K562 (cell line): ENCODE measurements around the gene LAMA3. TPM values are rescaled to one million over a fixed set of nuclear protein-coding genes. Genes with fewer than 3 reads are reported as not detected.
A peak's percentile ranks its signal among the peaks of the same experiment; 100 is the strongest.

ENCODE experiments used
- ATAC-seq: fragments of 200-7000 bp; cut with Tn5 transposase; 3 replicates; pipeline ENCODE4 v1.9.1; 2020; ENCODE audit warnings: moderate library complexity
- BruUV-seq: library from RNA; stranded (reverse); fragments of 400-500 nt; replicated peaks from 2 replicates; lab custom pipeline; 2021; lab: Mats Ljungman, UMichigan
- CTCF ChIA-PET: fragments of 300-600 bp; formaldehyde crosslinking; extraction: SDS; loops from one replicate; lab custom pipeline; 2021; ENCODE audit warnings: low intra/inter-chr PET ratio; lab: Yijun Ruan, JAX
- POLR2A ChIA-PET: fragments of 300-600, 350-650 bp; sonication (Branson Sonifier 250); formaldehyde crosslinking; extraction: SDS; loops from one replicate; lab custom pipeline; 2021; ENCODE audit warnings: antibody characterized with exemption, inconsistent platforms; lab: Yijun Ruan, JAX
- DNase-seq, 4 experiments: peaks; one replicate each; pipeline versions ENCODE4 v3.0.0 to v3.0.0-alpha.2; 2011 to 2018; ENCODE audit warnings: low spot score in 3 of 4, mixed read lengths in 3 of 4; ENCODE audit errors: extremely low read depth in 1 of 4
- FAIRE-seq: peaks from 2 replicates; lab custom pipeline; 2011; peaks lifted over from hg19 to GRCh38; lab: Jason Lieb, UNC
- H2AFZ ChIP-seq: 2 replicates; pipeline ENCODE4 v1.6.0; 2011; ENCODE audit warnings: low read depth, low read length, control low read depth, inconsistent platforms
- H3K27ac ChIP-seq: fragments of 200-600 bp; 3 replicates; pipeline ENCODE4 v1.8.0; 2011; ENCODE audit warnings: low read depth, mild to moderate bottlenecking, control low read depth, inconsistent platforms, low read length, moderate library complexity, mixed read lengths; ENCODE audit errors: extremely low read depth
- H3K27me3 ChIP-seq, 2 experiments: fragments of 300-600 bp in 1 of 2; 2 replicates in 1 of 2; 3 replicates in 1 of 2; pipeline versions ENCODE4 v1.6.0 to v1.8.0; 2011; ENCODE audit warnings: inconsistent platforms in 2 of 2, low read length in 2 of 2, mild to moderate bottlenecking in 1 of 2, mixed read lengths in 1 of 2, moderate library complexity in 1 of 2; ENCODE audit not compliant: control insufficient read depth in 2 of 2, insufficient read depth in 2 of 2
- H3K36me3 ChIP-seq: fragments of 300-600 bp; 3 replicates; pipeline ENCODE4 v1.8.0; 2011; ENCODE audit warnings: mild to moderate bottlenecking, low read length, inconsistent platforms; ENCODE audit not compliant: control insufficient read depth, insufficient read depth
- H3K4me1 ChIP-seq, 2 experiments: fragments of 200-600 bp in 1 of 2; replicated peaks in 1 of 2; 2 replicates in 1 of 2; 3 replicates in 1 of 2; pipeline versions ENCODE4 v1.5.1 to v1.8.0; 2011; ENCODE audit warnings: inconsistent platforms in 2 of 2, low read length in 2 of 2, mild to moderate bottlenecking in 1 of 2, mixed read lengths in 1 of 2, moderate library complexity in 1 of 2; ENCODE audit not compliant: control insufficient read depth in 2 of 2, insufficient read depth in 2 of 2
- H3K4me2 ChIP-seq: 2 replicates; pipeline ENCODE4 v1.6.1; 2011; ENCODE audit warnings: low read length, control low read depth, inconsistent platforms, mixed read lengths; ENCODE audit not compliant: insufficient read depth
- H3K4me3 ChIP-seq: fragments of 200-600 bp; sonication (generic), shearing (Covaris generic); 2 replicates; pipeline ENCODE4 v1.5.1; 2016; ENCODE audit warnings: control low read depth, inconsistent platforms
- H3K79me2 ChIP-seq: fragments of 200-600 bp; 3 replicates; pipeline ENCODE4 v1.8.0; 2011; ENCODE audit warnings: low read length, inconsistent platforms; ENCODE audit not compliant: control insufficient read depth, insufficient read depth
- H3K9ac ChIP-seq, 2 experiments: 2 replicates each; pipeline versions ENCODE4 v1.6.0 to v1.6.1; 2011; ENCODE audit warnings: low read depth in 2 of 2, low read length in 2 of 2, control low read depth in 1 of 2, inconsistent platforms in 1 of 2, mild to moderate bottlenecking in 1 of 2, mixed read lengths in 1 of 2; ENCODE audit not compliant: insufficient read depth in 1 of 2
- H3K9me1 ChIP-seq: one replicate; pipeline ENCODE4 v1.6.0; 2011; ENCODE audit warnings: inconsistent platforms, mild to moderate bottlenecking, low read length, moderate library complexity; ENCODE audit not compliant: control insufficient read depth, insufficient read depth
- H3K9me3 ChIP-seq: replicated peaks from 2 replicates; pipeline ENCODE4 v1.5.1; 2011; ENCODE audit warnings: low read depth, low read length, inconsistent platforms; ENCODE audit not compliant: control insufficient read depth, insufficient read depth
- H4K20me1 ChIP-seq: replicated peaks from 2 replicates; pipeline ENCODE4 v1.6.1; 2011; ENCODE audit warnings: low read length, inconsistent platforms, mixed read lengths; ENCODE audit not compliant: control insufficient read depth, insufficient read depth
- BCOR ChIP-seq: fragments of 450-650 bp; IDR thresholded peaks from 2 replicates; pipeline ENCODE4 v1.6.1; 2016
- CAMTA2 ChIP-seq: fragments of 250-450 bp; sonication (Bioruptor Pico); conservative IDR thresholded peaks from 2 replicates; pipeline ENCODE4 v1.5.1; 2022
- NBN ChIP-seq: fragments of 450-650 bp; IDR thresholded peaks from 2 replicates; pipeline ENCODE4 v1.6.1; 2016; ENCODE audit warnings: low read depth, mild to moderate bottlenecking
- SRSF7 ChIP-seq: fragments of 200-400 bp; formaldehyde crosslinking; optimal IDR thresholded peaks from 2 replicates; pipeline ENCODE3; 2017; ENCODE audit warnings: mild to moderate bottlenecking, low read depth, low read length
- ZEB2 ChIP-seq: fragments of 450-650 bp; IDR thresholded peaks from 2 replicates; pipeline ENCODE4 v1.6.1; 2016
- ZFP30 ChIP-seq: fragments of 250-450 bp; sonication (Bioruptor Pico); IDR thresholded peaks from 2 replicates; pipeline ENCODE4 v1.8.0; 2022; ENCODE audit warnings: moderate library complexity, mild to moderate bottlenecking, inconsistent platforms, borderline replicate concordance
- ZKSCAN1 ChIP-seq: fragments of 150-350 bp; IDR thresholded peaks from 2 replicates; pipeline ENCODE4 v1.6.1; 2016; ENCODE audit warnings: low read depth, low read length
- ZNF184 ChIP-seq: sonication (generic); formaldehyde crosslinking; IDR thresholded peaks from 2 replicates; pipeline ENCODE4 v1.5.0; 2020; ENCODE audit warnings: missing genetic modification reagents
- ZNF282 ChIP-seq: sonication (generic); formaldehyde crosslinking; IDR thresholded peaks from 2 replicates; pipeline ENCODE4 v1.8.1; 2023; ENCODE audit warnings: missing genetic modification reagents
- ZNF668 ChIP-seq: fragments of 250-450 bp; sonication (Bioruptor Pico); IDR thresholded peaks from 2 replicates; pipeline ENCODE4 v1.8.0; 2022; ENCODE audit warnings: mild to moderate bottlenecking, inconsistent platforms
- WGBS: fragments of 100-300 bp; shearing (Covaris generic); methylation state at CpG from one replicate; pipeline ENCODE4 v1.1.6; 2016; ENCODE audit warnings: low coverage, mixed read lengths; ENCODE audit not compliant: insufficient coverage; ENCODE audit errors: missing lambda C conversion rate; 5-methylcytosine and 5-hydroxymethylcytosine counted together
- in situ Hi-C: fragments of 300-500 bp; cut with MboI; formaldehyde crosslinking; loops from 4 replicates; pipeline ENCODE4 v1.15.0; 2018; ENCODE audit warnings: inconsistent platforms, mixed read lengths
- intact Hi-C: fragments of 100-400 bp; cut with micrococcal nuclease; formaldehyde crosslinking; loops from 2 replicates; pipeline ENCODE4 v1.14.2; 2022
- polyA plus RNA-seq, 8 experiments: library from polyadenylated mRNA; depleted of rRNA in 4 of 8; stranded (reverse) in 5 of 8; unstranded in 3 of 8; fragments of >200 nt; fragmentation: Nextera tagmentation in 2 of 8; fragmentation: Illumina TruSeq in 1 of 8; extraction: Ambion mirVana in 2 of 8; extraction: Trizol in 1 of 8; gene quantifications; 2 replicates each; pipeline versions ENCODE4 v1.2.1 to v1.2.3, GENCODE V29; 2011 to 2014; ENCODE audit warnings: inconsistent platforms in 1 of 8, missing spikeins in 1 of 8
- total RNA-seq, 7 experiments: library from RNA; depleted of rRNA in 6 of 7; stranded (reverse); fragments of >200 nt in 6 of 7; fragmentation: Illumina TruSeq in 2 of 7; extraction: Trizol in 2 of 7; gene quantifications; 2 replicates each; pipeline versions ENCODE4 v1.2.1 to v1.2.3, GENCODE V29; 2011 to 2021; ENCODE audit warnings: low replicate concordance in 1 of 7
- TF ChIP-seq, protein P1 (sequence below), 2 experiments: fragments of 450-650 bp; IDR thresholded peaks; 2 replicates each; pipeline ENCODE4 v1.6.1; 2018; ENCODE audit warnings: mild to moderate bottlenecking in 2 of 2, low read depth in 1 of 2; ENCODE audit not compliant: partially characterized antibody in 2 of 2

The LAMA3 gene
- total and polyA plus RNA-seq, 9 of the 15 experiments (the other 6 are each of a cell fraction or from before 2014, with no cell fraction given), result 0.07 TPM; not detected in 8

DNA sequence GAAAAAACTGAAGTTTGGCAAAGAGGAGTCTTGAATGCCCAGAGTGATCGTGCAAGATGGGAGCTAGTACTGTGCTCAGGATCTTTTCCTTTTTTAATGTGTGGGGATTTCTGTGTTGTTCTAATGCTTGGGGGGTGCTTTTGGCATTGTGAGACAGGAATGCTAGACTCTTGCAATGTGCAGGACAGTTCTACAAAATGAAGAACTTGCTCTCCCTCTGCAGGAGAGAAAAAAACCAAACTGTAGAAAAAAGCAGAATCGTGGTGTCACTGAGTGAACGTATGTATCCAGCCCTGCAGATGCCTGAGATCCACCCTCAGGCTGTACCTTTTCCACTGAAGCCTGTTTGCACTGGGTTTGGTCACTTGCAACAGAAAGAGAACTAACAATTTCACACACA lies 313.2 kb downstream of the LAMA3 start (continued):
- TF ChIP-seq, protein P1, sequence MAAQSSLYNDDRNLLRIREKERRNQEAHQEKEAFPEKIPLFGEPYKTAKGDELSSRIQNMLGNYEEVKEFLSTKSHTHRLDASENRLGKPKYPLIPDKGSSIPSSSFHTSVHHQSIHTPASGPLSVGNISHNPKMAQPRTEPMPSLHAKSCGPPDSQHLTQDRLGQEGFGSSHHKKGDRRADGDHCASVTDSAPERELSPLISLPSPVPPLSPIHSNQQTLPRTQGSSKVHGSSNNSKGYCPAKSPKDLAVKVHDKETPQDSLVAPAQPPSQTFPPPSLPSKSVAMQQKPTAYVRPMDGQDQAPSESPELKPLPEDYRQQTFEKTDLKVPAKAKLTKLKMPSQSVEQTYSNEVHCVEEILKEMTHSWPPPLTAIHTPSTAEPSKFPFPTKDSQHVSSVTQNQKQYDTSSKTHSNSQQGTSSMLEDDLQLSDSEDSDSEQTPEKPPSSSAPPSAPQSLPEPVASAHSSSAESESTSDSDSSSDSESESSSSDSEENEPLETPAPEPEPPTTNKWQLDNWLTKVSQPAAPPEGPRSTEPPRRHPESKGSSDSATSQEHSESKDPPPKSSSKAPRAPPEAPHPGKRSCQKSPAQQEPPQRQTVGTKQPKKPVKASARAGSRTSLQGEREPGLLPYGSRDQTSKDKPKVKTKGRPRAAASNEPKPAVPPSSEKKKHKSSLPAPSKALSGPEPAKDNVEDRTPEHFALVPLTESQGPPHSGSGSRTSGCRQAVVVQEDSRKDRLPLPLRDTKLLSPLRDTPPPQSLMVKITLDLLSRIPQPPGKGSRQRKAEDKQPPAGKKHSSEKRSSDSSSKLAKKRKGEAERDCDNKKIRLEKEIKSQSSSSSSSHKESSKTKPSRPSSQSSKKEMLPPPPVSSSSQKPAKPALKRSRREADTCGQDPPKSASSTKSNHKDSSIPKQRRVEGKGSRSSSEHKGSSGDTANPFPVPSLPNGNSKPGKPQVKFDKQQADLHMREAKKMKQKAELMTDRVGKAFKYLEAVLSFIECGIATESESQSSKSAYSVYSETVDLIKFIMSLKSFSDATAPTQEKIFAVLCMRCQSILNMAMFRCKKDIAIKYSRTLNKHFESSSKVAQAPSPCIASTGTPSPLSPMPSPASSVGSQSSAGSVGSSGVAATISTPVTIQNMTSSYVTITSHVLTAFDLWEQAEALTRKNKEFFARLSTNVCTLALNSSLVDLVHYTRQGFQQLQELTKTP (IDR thresholded peaks at IDR 0.05; ENCODE audit: low read depth in 1 of 2, partially characterized antibody in 2 of 2), result no peak
- TF ChIP-seq CAMTA2 (CRISPR knock-in tag) (no peak), ZNF184 (no peak), ZNF282 (no peak), NBN (no peak), ZFP30 (CRISPR knock-in tag) (no peak), ZNF668 (CRISPR knock-in tag) (no peak), SRSF7 (no peak), BCOR (no peak)

- DNase-seq, result no peak
- Histone ChIP-seq H3K27ac (no peak overlapping the region), H4K20me1 (no peaks in the 10 kb centered on the region), H3K27me3 (no peaks in the 10 kb centered on the region), H3K4me1 (no peaks in the 10 kb centered on the region), H2AFZ (no peak overlapping the region), H3K4me2 (no peak overlapping the region), H3K36me3 (no peaks in the 10 kb centered on the region), H3K4me3 (no peak overlapping the region), H3K9me3 (no peaks in the 10 kb centered on the region), H3K9ac (no peak overlapping the region), H3K79me2 (no peaks in the 10 kb centered on the region), H3K9me1 (no peaks in the 10 kb centered on the region)
- POLR2A ChIA-PET, result no interaction called here
- in situ Hi-C loops (no loop called here), intact Hi-C loops (no loop called here)
- FAIRE-seq, result no peak
- CTCF ChIA-PET, result no interaction called here
- no TSS peak for BruUV-seq
- WGBS, result 2% methylated on average over 3 of the region's 3 CpGs
- ATAC-seq, result no peak
- TF ChIP-seq ZKSCAN1, result 0 out of 2 replicates have a peak, but pooled peaks have one; percentile 43
- TF ChIP-seq ZEB2, result no peak
Observed at GRCh38 chr18:24003288-24003687, 314.0 kb downstream of the LAMA3 start.
